Activated T-helper 9 cell treated with anti-CD3 and anti-CD28 coated beads, Interleukin-2, amount 50 U/mL, for 16 hours (primary cell): Measurements from ENCODE around the gene ARRDC2.
"Not testable (repeated sequence)": the region's sequence is repeated elsewhere in the genome, so short reads cannot be mapped to it uniquely, and the experiment has no call there.

ENCODE experiments used
- DNase-seq: peaks from one replicate; pipeline ENCODE4 v3.0.0-alpha.2; 2020; ENCODE audit warnings: low read depth

ARRDC2 gene

GRCh38 chr19:17989425-17990094, 18.4 kb upstream of the ARRDC2 start:
- no peak for DNase-seq

GRCh38 chr19:17993076-17993813, 14.7 kb upstream of the ARRDC2 start:
- no peak for DNase-seq

- DNase-seq, result peak; percentile 81
Measured at GRCh38 chr19:17996826-17997316, 11.1 kb upstream of the ARRDC2 start.

DNA sequence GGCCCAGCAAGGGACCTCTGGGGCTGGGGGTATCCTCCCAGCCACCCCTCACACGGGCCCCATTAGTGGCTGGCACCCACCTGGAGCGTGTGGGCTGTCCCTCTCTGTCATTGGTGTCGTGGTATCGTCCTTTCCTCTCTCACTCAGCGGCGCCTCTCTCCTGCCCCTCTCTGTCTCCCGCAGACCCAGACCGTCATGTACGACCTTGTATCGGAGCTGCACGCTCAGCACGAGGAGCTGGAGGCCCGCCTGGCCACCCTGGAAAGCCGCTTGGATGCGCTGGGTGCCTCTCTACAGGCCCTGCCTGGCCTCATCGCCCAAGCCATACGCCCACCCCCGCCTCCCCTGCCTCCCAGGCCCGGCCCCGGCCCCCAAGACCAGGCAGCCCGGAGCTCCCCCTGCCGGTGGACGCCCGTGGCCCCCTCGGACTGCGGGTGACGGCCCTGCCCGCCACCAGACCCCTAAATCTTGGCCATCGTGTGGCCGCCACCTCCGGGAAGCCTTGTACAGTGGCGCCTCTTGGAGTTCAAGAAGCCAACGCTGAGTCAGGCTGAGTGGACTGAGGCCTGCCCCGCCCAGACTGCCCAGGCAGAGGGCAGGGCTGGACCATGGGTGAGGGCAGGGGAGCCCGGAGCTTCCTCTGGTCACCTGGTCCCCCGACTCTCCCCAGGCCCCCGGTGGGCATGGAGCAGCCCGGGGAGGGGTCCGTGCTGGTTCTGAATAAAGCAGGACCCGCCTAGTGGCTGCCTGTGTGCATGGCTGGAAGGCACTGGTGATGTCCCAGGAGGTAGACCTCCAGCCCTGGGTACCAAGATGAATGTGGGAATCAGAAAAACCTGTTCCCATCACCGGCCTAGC, 9.8 kb upstream of the ARRDC2 start:
- DNase-seq, result no peak

- no peak for DNase-seq
Measured at GRCh38 chr19:17998827-17999150, 9.2 kb upstream of the ARRDC2 start.

- no peak for DNase-seq
Measured at GRCh38 chr19:17999684-18000479, 8.1 kb upstream of the ARRDC2 start.

- no peak for DNase-seq
Measured at GRCh38 chr19:18000480-18000914, 7.5 kb upstream of the ARRDC2 start.

DNA sequence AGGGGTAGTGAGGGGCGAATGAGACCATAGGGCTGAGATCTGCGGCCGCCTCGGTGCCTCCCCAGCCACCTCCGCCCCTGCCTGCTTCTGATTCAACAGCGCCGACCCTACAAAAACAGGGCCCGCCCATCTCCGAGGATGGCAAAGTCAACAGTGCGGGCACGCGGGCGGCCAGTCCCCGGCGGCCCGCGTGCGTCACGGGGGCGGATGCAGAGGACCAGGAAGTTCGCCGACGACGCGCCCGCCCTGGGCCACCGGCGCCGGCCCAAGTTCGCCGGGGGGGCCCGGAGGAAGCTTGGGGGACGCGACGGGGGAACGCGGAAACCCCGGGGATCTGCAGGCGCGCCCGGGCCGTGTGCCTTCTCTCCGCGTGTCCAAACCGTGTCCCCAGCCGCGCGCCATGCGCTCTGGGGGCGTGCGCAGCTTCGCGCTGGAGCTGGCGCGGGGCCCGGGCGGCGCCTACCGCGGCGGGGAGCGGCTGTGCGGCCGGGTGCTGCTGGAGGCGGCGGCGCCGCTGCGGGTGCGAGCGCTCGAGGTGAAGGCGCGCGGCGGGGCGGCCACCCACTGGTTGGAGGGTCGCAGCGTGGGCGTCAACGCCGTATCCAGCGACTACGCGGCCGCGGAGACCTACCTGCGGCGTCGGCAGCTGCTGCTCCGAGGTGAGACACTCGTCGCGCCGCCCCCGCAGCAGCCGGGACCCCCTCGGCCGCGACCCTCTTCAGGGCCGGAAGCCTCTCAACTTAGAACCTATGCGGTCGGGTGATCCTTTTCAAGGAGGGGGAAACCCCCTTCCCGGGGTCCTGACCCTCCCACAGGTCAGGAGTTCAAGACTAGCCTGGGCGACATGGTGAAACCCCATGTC, 6.8 kb upstream of the ARRDC2 start:
- peak; percentile 87 for DNase-seq

GRCh38 chr19:18001777-18002345, 6.1 kb upstream of the ARRDC2 start:
- DNase-seq, result no peak

DNA sequence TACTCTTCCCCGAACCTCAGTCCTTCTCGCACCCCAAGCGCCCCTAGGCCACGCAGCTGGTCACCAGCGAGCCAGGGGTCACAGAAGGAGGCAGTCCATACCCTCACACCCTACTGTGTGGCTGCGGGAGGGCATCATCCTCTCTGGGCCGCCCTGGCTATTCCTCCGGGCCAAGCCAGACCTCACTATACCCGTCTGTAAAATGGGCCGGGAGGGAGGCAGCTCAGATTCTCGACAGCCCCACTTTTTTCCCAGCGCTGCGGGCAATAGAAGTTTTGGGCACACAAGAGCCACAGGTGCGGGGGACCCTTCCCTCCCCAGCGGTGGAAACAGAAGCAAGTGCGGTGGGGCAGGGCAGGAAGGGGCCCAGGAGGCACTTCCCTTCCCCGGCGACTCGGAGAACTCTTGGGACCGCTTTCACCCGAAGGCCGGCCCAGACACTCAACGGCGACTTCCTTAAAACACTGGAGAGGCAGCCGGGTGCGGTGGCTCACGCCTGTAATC, 5.6 kb upstream of the ARRDC2 start:
- no peak for DNase-seq

GRCh38 chr19:18005750-18006149, 2.2 kb upstream of the ARRDC2 start:
- DNase-seq, result not testable (repeated sequence)

GRCh38 chr19:18007044-18007916, 690 bp upstream of the ARRDC2 start:
- DNase-seq, result peak; percentile 76

DNA sequence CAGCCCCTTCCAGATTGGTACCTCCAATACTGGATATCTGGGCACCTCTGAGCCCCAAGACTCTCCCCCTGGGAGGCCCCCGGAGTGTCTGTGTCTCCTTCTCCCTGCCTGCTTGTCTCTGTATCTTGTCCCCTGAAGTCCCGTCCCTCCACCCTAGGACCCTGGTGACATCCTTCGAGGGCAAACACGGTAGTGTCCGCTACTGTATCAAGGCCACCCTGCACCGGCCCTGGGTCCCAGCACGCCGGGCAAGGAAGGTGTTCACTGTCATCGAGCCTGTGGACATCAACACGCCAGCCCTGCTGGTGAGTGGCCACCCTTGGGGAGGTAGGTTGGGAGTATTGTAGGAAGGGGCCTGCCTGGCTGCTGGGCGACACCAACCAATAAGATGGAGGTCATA, 844 bp downstream of the ARRDC2 start:
- DNase-seq, result no peak

DNA sequence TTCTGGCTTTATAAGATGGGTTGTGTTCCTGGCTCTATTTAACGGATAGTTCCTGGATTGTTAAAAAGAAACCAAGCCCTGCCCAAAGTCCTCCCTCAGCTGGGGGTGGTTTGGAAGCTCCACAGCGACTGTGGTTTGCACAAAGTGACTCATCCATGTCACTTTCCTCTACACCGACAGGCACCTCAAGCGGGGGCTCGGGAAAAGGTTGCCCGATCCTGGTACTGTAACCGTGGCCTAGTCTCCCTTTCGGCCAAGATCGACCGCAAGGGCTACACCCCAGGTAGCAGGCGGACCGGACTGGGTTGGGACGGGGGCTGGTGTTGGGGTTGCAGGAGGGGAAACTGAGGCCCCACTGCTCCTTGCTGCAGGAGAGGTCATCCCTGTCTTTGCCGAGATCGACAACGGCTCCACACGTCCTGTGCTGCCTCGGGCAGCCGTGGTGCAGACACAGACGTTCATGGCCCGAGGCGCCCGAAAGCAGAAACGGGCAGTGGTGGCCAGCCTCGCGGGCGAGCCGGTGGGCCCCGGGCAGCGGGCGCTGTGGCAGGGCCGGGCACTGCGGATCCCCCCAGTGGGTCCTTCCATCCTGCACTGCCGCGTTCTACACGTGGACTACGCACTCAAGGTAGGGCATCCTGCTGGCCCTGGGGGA, 1.6 kb downstream of the ARRDC2 start:
- DNase-seq, result no peak

GRCh38 chr19:18010149-18010548, 2.2 kb downstream of the ARRDC2 start:
- DNase-seq, result no peak

DNA sequence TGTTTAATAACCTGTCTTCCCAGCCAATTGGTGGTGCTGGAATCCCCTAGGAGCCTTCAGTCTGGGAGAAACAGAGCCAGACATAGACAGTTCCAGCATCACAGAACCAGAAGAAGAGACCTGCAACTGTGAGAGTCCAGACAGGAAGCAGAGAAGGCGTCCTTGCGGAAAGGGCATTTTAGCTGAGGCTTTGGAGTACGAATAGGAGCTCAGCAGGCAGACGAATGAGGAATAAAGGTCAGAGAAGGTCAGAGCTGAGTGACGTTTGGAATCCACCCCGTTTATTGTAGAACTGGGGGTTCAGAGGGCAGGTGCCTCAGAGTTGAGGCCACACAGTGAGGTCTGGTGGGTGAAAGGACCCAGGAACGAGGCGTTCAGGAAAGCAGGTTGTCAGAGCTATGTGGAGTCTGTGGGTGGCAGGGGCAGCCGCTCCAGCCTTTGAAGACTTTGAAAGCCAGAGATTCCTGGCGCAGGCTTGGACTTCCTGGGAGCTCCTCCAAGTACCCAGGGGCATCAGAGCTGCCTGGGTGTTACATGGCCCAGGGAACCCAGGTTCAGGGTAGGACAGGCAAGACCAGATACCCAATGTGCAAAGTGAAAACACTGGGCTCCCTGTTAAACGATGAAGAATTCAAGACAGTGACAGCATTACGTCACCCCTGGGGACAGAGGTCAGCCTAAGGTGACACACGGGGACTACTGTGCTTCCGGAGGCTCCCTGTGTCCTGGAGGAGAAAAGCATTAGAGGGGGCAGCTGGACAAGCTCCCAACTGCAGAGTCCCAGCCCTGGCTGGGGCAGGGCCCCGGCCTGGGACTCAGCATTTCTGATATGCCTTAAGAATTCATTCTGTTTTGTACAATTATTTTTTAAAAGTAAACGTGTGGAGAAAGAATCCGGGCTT, 5.5 kb downstream of the ARRDC2 start:
- no peak for DNase-seq

GRCh38 chr19:18014197-18014596, 6.2 kb downstream of the ARRDC2 start:
- DNase-seq, result no peak
